Esophagus squamous epithelium (tissue), 4 donors: Measurements from ENCODE around the gene B4GALT7.

Experiments used
- CTCF ChIP-seq, 6 experiments: fragments of 450-650 bp in 4 of 6; fragments of 200-600 bp in 2 of 6; sonication (generic) in 2 of 6; IDR thresholded peaks; one replicate each; pipeline ENCODE4 v1.5.1; 2016 to 2019; ENCODE audit warnings: antibody characterized with exemption in 6 of 6, mild to moderate bottlenecking in 4 of 6, moderate library complexity in 4 of 6
- POLR2A ChIP-seq, 4 donors: fragments of 450-650 bp; IDR thresholded peaks; one replicate each; pipeline ENCODE4 v1.6.1; 2017; ENCODE audit warnings: antibody characterized with exemption in 4 of 4, mild to moderate bottlenecking in 4 of 4, moderate library complexity in 3 of 4

GRCh38 chr5:177606071-177607051 is 6.4 kb downstream of the B4GALT7 start:
- TF ChIP-seq POLR2A (IDR thresholded peaks at IDR 0.05) = no peak
- TF ChIP-seq CTCF (IDR thresholded peaks at IDR 0.05) = no peak
